Adrenal gland (tissue), 5 donors: ENCODE measurements around the gene MBP.

ENCODE experiments used
- CTCF ChIP-seq, 6 experiments: fragments of 450-650 bp in 4 of 6; fragments of 200-600 bp in 2 of 6; sonication (generic) in 1 of 6; IDR thresholded peaks; 1 replicate in 5 of 6; 2 replicates in 1 of 6; pipeline versions ENCODE4 v1.5.1 to v1.8.0; 2016 to 2021; ENCODE audit warnings: antibody characterized with exemption in 6 of 6, mild to moderate bottlenecking in 2 of 6, moderate library complexity in 1 of 6
- POLR2A ChIP-seq, 2 donors: fragments of 450-650 bp; IDR thresholded peaks; one replicate each; pipeline ENCODE4 v1.6.1; 2017; ENCODE audit warnings: antibody characterized with exemption in 2 of 2, mild to moderate bottlenecking in 2 of 2, moderate library complexity in 1 of 2
- donor health status: DM: no; HTN: no; CAD: no.

- TF ChIP-seq CTCF (IDR thresholded peaks at IDR 0.05), result no peak
- no peak for TF ChIP-seq POLR2A (IDR thresholded peaks at IDR 0.05)
Observed at GRCh38 chr18:77092104-77093066, 40.2 kb downstream of the MBP start.
